PC-3 (cell line): ENCODE measurements around the gene CXCR3. TPM values are rescaled to one million over a fixed set of nuclear protein-coding genes. Genes with fewer than 3 reads are reported as not detected.

Experiments
- ATAC-seq: fragments of 200-7000 bp; cut with Tn5 transposase; 2 replicates; pipeline ENCODE4 v1.9.1; 2020; ENCODE audit warnings: mild to moderate bottlenecking, moderate library complexity
- BruUV-seq: library from RNA; stranded (reverse); fragments of 400-500 nt; replicated peaks from 2 replicates; lab custom pipeline; 2021; lab: Mats Ljungman, UMichigan
- CTCF ChIA-PET: fragments of 300-600 bp; sonication (Branson Sonifier 250); formaldehyde crosslinking; loops from one replicate; lab custom pipeline; 2022; ENCODE audit warnings: antibody characterized with exemption; lab: Charles Lee
- POLR2A ChIA-PET: fragments of 300-600 bp; sonication (Branson Sonifier 250); formaldehyde crosslinking; loops from one replicate; lab custom pipeline; 2022; ENCODE audit warnings: antibody characterized with exemption; ENCODE audit not compliant: unreplicated experiment; lab: Charles Lee
- DNase-seq: peaks from one replicate; pipeline ENCODE4 v3.0.0-alpha.2; 2015
- H2AFZ ChIP-seq: fragments of 300-600 bp; sonication (generic); 2 replicates; pipeline ENCODE4 v1.6.0; 2016; ENCODE audit warnings: antibody characterized with exemption, low read length
- H3F3A ChIP-seq: fragments of 300-600 bp; sonication (generic); one replicate; pipeline ENCODE4 v1.6.0; 2017; ENCODE audit warnings: antibody characterized with exemption, low read length, control low read depth, mild to moderate bottlenecking; ENCODE audit not compliant: unreplicated experiment
- H3K27ac ChIP-seq: fragments of 300-600 bp; sonication (generic); 2 replicates; pipeline ENCODE4 v1.5.1; 2016; ENCODE audit warnings: mild to moderate bottlenecking, low read length
- H3K27me3 ChIP-seq: fragments of 300-600 bp; sonication (generic); 2 replicates; pipeline ENCODE4 v1.6.1; 2016; ENCODE audit warnings: low read length, mixed read lengths
- H3K36me3 ChIP-seq: fragments of 300-600 bp; sonication (generic); 2 replicates; pipeline ENCODE4 v1.6.1; 2016; ENCODE audit warnings: low read depth, mixed run types, low read length, mixed read lengths
- H3K4me1 ChIP-seq: fragments of 300-600 bp; sonication (generic); 2 replicates; pipeline ENCODE4 v1.5.1; 2016; ENCODE audit warnings: low read length; ENCODE audit not compliant: insufficient read depth
- H3K4me2 ChIP-seq: fragments of 300-600 bp; sonication (generic); 2 replicates; pipeline ENCODE4 v1.6.0; 2016; ENCODE audit warnings: low read length
- H3K4me3 ChIP-seq: fragments of 300-600 bp; sonication (generic); 2 replicates; pipeline ENCODE4 v1.5.1; 2016; ENCODE audit warnings: mild to moderate bottlenecking, low read length, mixed read lengths
- H3K79me2 ChIP-seq: fragments of 300-600 bp; sonication (generic); 2 replicates; pipeline ENCODE4 v1.6.1; 2017; ENCODE audit warnings: low read length, mixed read lengths
- H3K9ac ChIP-seq: fragments of 300-600 bp; sonication (generic); 2 replicates; pipeline ENCODE4 v1.6.0; 2016; ENCODE audit warnings: mild to moderate bottlenecking, low read length
- H3K9me2 ChIP-seq: fragments of 300-600 bp; sonication (generic); replicated peaks from 2 replicates; pipeline ENCODE4 v1.6.1; 2016; ENCODE audit warnings: mixed run types, low read length, mixed read lengths
- H3K9me3 ChIP-seq: fragments of 300-600 bp; sonication (generic); 2 replicates; pipeline ENCODE4 v1.6.1; 2016; ENCODE audit warnings: low read length, mixed read lengths
- H4K20me1 ChIP-seq: fragments of 300-600 bp; sonication (generic); 2 replicates; pipeline ENCODE4 v1.6.1; 2016; ENCODE audit warnings: low read length, mixed read lengths
- CTCF ChIP-seq: fragments of 300-600 bp; sonication (generic); conservative IDR thresholded peaks from 2 replicates; pipeline ENCODE4 v1.5.1; 2017; ENCODE audit warnings: antibody characterized with exemption, low read depth, mild to moderate bottlenecking, low read length
- EZH2 ChIP-seq: fragments of 300-600 bp; sonication (generic); IDR thresholded peaks from one replicate; pipeline ENCODE4 v1.6.1; 2017; ENCODE audit warnings: antibody characterized with exemption, mild to moderate bottlenecking, low read length; ENCODE audit not compliant: unreplicated experiment
- EZH2phosphoT487 ChIP-seq: fragments of 300-600 bp; sonication (generic); IDR thresholded peaks from 2 replicates; pipeline ENCODE4 v1.6.1; 2018; ENCODE audit warnings: mild to moderate bottlenecking, antibody characterized with exemption, low read length, borderline replicate concordance
- intact Hi-C: fragments of 100-400 bp; cut with micrococcal nuclease; formaldehyde crosslinking; loops from 2 replicates; pipeline ENCODE4 v1.9.0; 2023
- total RNA-seq: library from RNA; depleted of rRNA; stranded (reverse); fragments of >200 nt; gene quantifications from 2 replicates; pipeline ENCODE4 v1.2.3, GENCODE V29; 2014

Gene CXCR3
- total RNA-seq, 1 experiment from 2014 or later: not detected

GRCh38 chrX:71604796-71605568, 13.3 kb downstream of the CXCR3 start:
- Histone ChIP-seq H3K4me3 (no peak overlapping the region), H3K9me3 (no peaks in the 10 kb centered on the region), H3K9me2 (no peaks in the 10 kb centered on the region), H2AFZ (no peak overlapping the region), H3K27ac (peak overlapping the region; percentile 77), H3K4me2 (no peak overlapping the region), H3K27me3 (no peaks in the 10 kb centered on the region), H3K9ac (peak overlapping the region; percentile 70), H3K79me2 (no peaks in the 10 kb centered on the region), H3K36me3 (peaks cover 22% of the 10 kb centered on the region), H3F3A (no peaks in the 10 kb centered on the region), H4K20me1 (no peaks in the 10 kb centered on the region), H3K4me1 (no peaks in the 10 kb centered on the region)
- BruUV-seq: no TSS peak
- intact Hi-C loops: no loop called here
- TF ChIP-seq CTCF: no peak
- TF ChIP-seq EZH2: no peak
- no peak for TF ChIP-seq EZH2phosphoT487
- ChIA-PET CTCF (interaction anchor here (0.6 kb wide), 1 partner anchor 565 kb away, joined by 3 read pairs; no protein-coding TSS in a partner anchor), POLR2A (no interaction called here)
- DNase-seq (no peak), ATAC-seq (no peak)

- Histone ChIP-seq H3K27ac (peak overlapping the region; percentile 77), H3K4me2 (no peak overlapping the region), H3K27me3 (no peaks in the 10 kb centered on the region), H3K4me3 (no peak overlapping the region), H3K9me3 (no peaks in the 10 kb centered on the region), H3F3A (no peaks in the 10 kb centered on the region), H3K36me3 (peaks cover 17% of the 10 kb centered on the region), H3K9me2 (no peaks in the 10 kb centered on the region), H3K79me2 (no peaks in the 10 kb centered on the region), H3K4me1 (no peaks in the 10 kb centered on the region), H2AFZ (no peak overlapping the region), H4K20me1 (no peaks in the 10 kb centered on the region), H3K9ac (peak overlapping the region; percentile 70)
- no TSS peak for BruUV-seq
- intact Hi-C loops: no loop called here
- CTCF ChIA-PET: no interaction called here
- peak; percentile 7 for DNase-seq
- POLR2A ChIA-PET: no interaction called here
- no peak for ATAC-seq
- TF ChIP-seq CTCF (no peak), EZH2 (no peak), EZH2phosphoT487 (no peak)
Observed at GRCh38 chrX:71604141-71604540, 14.2 kb downstream of the CXCR3 start.

GRCh38 chrX:71603618-71604017, 14.7 kb downstream of the CXCR3 start:
- H3K9me2 ChIP-seq: no peaks in the 10 kb centered on the region
- DNase-seq: peak; percentile 28
- no peaks in the 10 kb centered on the region for H3F3A ChIP-seq
- no peak overlapping the region for H2AFZ ChIP-seq
- ChIA-PET POLR2A (no interaction called here), CTCF (no interaction called here)
- no peak for ATAC-seq
- no peaks in the 10 kb centered on the region for H4K20me1 ChIP-seq
- peak overlapping the region; percentile 77 for H3K27ac ChIP-seq
- no peak for TF ChIP-seq EZH2phosphoT487
- TF ChIP-seq EZH2: no peak
- TF ChIP-seq CTCF: no peak
- intact Hi-C loops: no loop called here
- H3K9ac ChIP-seq: peak overlapping the region; percentile 71
- H3K4me1 ChIP-seq: no peaks in the 10 kb centered on the region
- peaks cover 14% of the 10 kb centered on the region for H3K36me3 ChIP-seq
- H3K4me3 ChIP-seq: no peak overlapping the region
- no TSS peak for BruUV-seq
- H3K27me3 ChIP-seq: no peaks in the 10 kb centered on the region
- no peaks in the 10 kb centered on the region for H3K79me2 ChIP-seq
- H3K4me2 ChIP-seq: no peak overlapping the region
- H3K9me3 ChIP-seq: no peaks in the 10 kb centered on the region
